HL-60 (cell line): ENCODE results near the gene DNAH10.

ENCODE experiments used
- DNase-seq, 2 experiments: peaks; one replicate each; pipeline ENCODE4 v3.0.0-alpha.2; 2010 to 2020; ENCODE audit warnings: low read depth in 1 of 2, low spot score in 1 of 2
- H3K27ac ChIP-seq: fragments of 250-450 bp; sonication (Bioruptor Pico); replicated peaks from 2 replicates; pipeline ENCODE4 v1.5.1; 2020; ENCODE audit warnings: mild to moderate bottlenecking, moderate library complexity
- H3K27me3 ChIP-seq: fragments of 250-450 bp; sonication (Bioruptor Pico); 2 replicates; pipeline ENCODE4 v1.5.1; 2021; ENCODE audit warnings: mild to moderate bottlenecking, moderate library complexity; ENCODE audit not compliant: insufficient read depth, poor library complexity, severe bottlenecking
- H3K4me3 ChIP-seq: replicated peaks from 2 replicates; pipeline ENCODE4 v1.5.1; 2011; ENCODE audit warnings: mild to moderate bottlenecking, control low read depth, low read length; ENCODE audit not compliant: insufficient read depth
- CTCF ChIP-seq: IDR thresholded peaks from one replicate; pipeline ENCODE4 v1.5.1; 2011; ENCODE audit warnings: low read length, control low read depth, inconsistent platforms; ENCODE audit not compliant: insufficient read depth
- GABPA ChIP-seq: IDR thresholded peaks from 2 replicates; pipeline ENCODE4 v1.6.1; 2012; ENCODE audit warnings: low read depth
- POLR2AphosphoS5 ChIP-seq: IDR thresholded peaks from 2 replicates; pipeline ENCODE4 v1.6.1; 2012; ENCODE audit warnings: low read depth
- REST ChIP-seq: IDR thresholded peaks from 2 replicates; pipeline ENCODE4 v1.6.1; 2012; ENCODE audit warnings: low read depth; ENCODE audit not compliant: insufficient replicate concordance
- SPI1 ChIP-seq: IDR thresholded peaks from 2 replicates; pipeline ENCODE4 v1.6.1; 2012; ENCODE audit warnings: low read depth, mild to moderate bottlenecking, borderline replicate concordance

Gene DNAH10

GRCh38 chr12:123896767-123897166, 134.7 kb downstream of the DNAH10 start:
- Histone ChIP-seq H3K27me3 (no peaks in the 10 kb centered on the region), H3K27ac (no peak overlapping the region), H3K4me3 (no peak overlapping the region)
- DNase-seq: no peak
- TF ChIP-seq SPI1: no peak

GRCh38 chr12:123897221-123897620, 135.1 kb downstream of the DNAH10 start:
- DNase-seq: no peak
- no peak for TF ChIP-seq GABPA
- no peak for TF ChIP-seq REST
- TF ChIP-seq POLR2AphosphoS5: no peak
- TF ChIP-seq SPI1: no peak
- TF ChIP-seq CTCF: no peak
- Histone ChIP-seq H3K27ac (no peak overlapping the region), H3K27me3 (no peaks in the 10 kb centered on the region), H3K4me3 (no peak overlapping the region)

- Histone ChIP-seq H3K4me3 (no peak overlapping the region), H3K27me3 (no peaks in the 10 kb centered on the region), H3K27ac (no peak overlapping the region)
- no peak for DNase-seq
- TF ChIP-seq POLR2AphosphoS5 (no peak), REST (no peak), SPI1 (no peak), CTCF (no peak), GABPA (no peak)
These were observed 136.6 kb downstream of the DNAH10 start for GRCh38 chr12:123898673-123899072.

GRCh38 chr12:123899368-123899767, 137.3 kb downstream of the DNAH10 start:
- Histone ChIP-seq H3K27me3 (no peaks in the 10 kb centered on the region), H3K4me3 (no peak overlapping the region), H3K27ac (no peak overlapping the region)
- no peak for TF ChIP-seq CTCF
- TF ChIP-seq GABPA: no peak
- no peak for TF ChIP-seq SPI1
- no peak for TF ChIP-seq REST
- TF ChIP-seq POLR2AphosphoS5: no peak
- DNase-seq: no peak
